Stimulated activated CD4-positive, alpha-beta T cell treated with anti-CD3 and anti-CD28 coated beads, TNF-alpha, amount 100 ng/mL, for 24 hours (primary cell): ENCODE results near the gene CREB3L1.

Experiments
- DNase-seq, 3 experiments: peaks; one replicate each; pipeline ENCODE4 v3.0.0-alpha.2; 2020; ENCODE audit warnings: low read depth in 3 of 3

CREB3L1 gene

DNA sequence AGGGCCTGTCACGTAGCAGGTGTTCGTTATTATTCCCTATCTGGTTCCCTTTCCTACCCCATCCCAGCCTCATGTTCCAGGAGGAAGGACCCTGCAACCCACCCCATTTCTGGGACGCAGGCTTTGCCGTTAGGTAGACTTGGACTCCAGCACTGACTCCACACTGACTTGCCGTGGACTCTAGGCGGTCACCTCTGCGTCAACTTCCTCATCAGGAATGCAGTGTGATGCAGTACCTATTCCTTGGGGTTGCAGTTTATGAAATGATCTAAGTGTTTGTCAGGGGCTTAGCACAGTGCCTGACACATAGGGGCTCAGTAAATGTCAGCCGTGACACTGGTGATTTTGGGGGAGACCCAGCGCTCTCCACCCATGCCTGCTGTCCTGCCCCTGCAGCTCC, 86.6 kb downstream of the CREB3L1 start:
- DNase-seq, result no peak

GRCh38 chr11:46364791-46365190, 87.3 kb downstream of the CREB3L1 start:
- DNase-seq, result no peak

DNA sequence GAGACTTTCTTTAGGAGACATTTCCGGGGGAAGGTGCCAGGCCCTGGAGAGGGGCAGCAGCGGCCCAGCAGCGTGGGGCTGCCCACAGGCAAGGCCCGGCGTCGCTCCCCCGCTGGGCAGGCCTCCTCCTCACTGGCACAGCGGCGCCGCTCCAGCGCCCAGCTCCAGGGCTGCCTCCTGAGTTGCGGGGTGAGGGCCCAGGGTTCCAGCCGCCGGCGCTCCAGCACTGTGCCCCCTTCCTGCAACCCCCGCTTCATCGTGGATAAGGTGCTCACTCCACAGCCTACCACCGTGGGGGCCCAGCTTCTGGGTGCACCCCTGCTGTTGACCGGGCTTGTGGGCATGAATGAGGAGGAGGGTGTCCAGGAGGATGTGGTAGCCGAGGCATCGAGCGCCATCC, 88.8 kb downstream of the CREB3L1 start:
- no peak for DNase-seq

GRCh38 chr11:46366661-46367161, 89.2 kb downstream of the CREB3L1 start:
- no peak for DNase-seq

DNA sequence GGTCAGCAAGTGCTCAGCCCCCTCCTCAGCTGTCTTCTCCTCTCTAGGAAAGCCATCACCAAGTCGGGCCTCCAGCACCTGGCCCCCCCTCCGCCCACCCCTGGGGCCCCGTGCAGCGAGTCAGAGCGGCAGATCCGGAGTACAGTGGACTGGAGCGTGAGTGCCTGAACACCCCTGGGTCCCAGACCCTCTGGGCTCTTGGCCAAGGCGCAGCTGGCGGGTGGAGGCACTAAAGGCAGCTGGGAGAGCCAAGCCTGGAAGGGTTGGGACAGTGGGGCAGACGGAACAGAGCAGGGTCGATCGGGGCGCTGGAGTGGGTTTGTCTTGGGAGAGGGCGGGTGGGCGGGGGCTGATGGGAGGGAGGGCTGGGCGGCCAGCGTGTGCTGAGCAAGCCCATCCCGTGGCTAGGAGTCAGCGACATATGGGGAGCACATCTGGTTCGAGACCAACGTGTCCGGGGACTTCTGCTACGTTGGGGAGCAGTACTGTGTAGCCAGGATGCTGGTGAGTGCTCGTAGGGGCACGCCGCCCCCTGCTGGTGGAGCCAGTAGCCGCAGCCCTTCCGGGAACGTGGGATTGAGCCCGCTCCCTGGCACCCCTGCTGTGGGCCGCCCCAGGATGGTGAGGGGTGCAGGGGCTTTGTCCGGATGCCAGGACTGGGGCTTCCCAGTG, 89.9 kb downstream of the CREB3L1 start:
- DNase-seq, result peak; percentile 52 to 75 (median 58)

DNA sequence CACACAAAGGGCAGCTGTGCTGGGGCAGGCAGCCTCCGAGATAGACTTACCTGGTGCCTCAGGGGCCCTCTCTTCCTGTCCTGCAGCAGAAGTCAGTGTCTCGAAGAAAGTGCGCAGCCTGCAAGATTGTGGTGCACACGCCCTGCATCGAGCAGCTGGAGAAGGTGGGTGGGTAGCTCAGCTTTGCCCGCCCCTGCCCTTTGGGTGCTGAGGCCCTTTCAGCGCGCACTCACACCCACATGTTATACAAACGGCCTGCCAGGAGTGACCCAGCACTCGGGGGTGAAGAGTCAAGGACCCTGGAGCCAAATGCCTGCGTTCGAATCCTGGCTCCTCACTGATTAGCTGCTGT, 90.4 kb downstream of the CREB3L1 start:
- DNase-seq, result no peak

DNA sequence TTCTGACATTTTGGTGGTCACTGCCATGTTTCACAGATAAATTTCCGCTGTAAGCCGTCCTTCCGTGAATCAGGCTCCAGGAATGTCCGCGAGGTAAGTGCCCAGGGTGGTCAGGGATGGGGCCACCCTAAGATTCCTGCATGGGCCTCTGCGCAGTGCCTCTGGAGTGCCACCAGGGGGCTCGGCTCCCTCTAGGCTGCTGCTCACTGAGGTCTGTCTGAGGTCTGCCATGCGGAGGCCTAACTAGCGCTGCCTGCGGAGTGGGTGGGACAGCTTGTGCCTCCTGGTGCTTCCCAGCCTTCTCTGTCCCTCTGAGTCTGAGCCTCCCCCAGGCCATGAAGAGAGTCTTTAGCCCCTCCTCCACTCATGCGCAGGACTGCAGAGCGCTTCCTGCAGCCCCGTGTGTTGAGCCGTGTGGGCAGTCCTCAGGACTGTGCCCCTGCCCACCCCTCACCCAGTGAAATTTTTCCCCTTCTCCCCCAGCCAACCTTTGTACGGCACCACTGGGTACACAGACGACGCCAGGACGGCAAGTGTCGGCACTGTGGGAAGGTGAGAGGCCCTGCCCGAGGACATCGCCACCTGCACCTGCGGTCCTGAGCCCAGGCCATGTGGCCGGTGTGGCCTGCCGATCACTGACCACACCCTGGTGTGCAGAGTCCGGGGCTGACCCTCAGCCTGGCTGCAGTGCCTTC, 92.1 kb downstream of the CREB3L1 start:
- DNase-seq, result peak in 2 of 3 experiments; percentile 45 to 61

GRCh38 chr11:46370253-46370652, 92.8 kb downstream of the CREB3L1 start:
- DNase-seq, result no peak
